Activated CD8-positive, alpha-beta memory T cell treated with anti-CD3 and anti-CD28 coated beads for 1 hour (primary cell): Measurements from ENCODE around the gene CYP2J2.
"Not testable (repeated sequence)": the region's sequence is repeated elsewhere in the genome, so short reads cannot be mapped to it uniquely, and the experiment has no call there.

ENCODE experiments used
- DNase-seq, 2 donors: peaks; one replicate each; pipeline ENCODE4 v3.0.0-alpha.2; 2020; ENCODE audit warnings: low read depth in 1 of 2; ENCODE audit errors: extremely low read depth in 1 of 2

The CYP2J2 gene

GRCh38 chr1:59921258-59921899 lies 5.2 kb downstream of the CYP2J2 start:
- not testable (repeated sequence) for DNase-seq

DNA sequence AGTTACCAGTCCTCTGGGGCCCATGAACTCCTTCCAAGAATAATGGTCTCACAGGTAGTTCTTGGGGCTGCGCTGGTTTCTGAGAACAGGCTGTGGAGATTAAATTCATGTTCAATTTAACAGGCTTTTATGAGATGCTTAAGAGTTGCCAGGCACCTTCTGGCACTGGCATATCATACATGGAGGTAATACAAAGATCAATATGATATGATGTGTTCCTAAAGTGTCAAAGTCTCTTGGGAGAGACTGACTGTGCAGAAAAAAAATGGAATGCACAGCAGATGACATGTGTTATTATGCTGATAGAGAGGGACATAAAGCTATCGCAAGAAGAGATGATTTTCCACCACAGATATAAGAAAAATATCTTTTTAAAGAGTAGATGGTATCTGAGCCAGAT lies 6.8 kb downstream of the CYP2J2 start:
- no peak for DNase-seq

DNA sequence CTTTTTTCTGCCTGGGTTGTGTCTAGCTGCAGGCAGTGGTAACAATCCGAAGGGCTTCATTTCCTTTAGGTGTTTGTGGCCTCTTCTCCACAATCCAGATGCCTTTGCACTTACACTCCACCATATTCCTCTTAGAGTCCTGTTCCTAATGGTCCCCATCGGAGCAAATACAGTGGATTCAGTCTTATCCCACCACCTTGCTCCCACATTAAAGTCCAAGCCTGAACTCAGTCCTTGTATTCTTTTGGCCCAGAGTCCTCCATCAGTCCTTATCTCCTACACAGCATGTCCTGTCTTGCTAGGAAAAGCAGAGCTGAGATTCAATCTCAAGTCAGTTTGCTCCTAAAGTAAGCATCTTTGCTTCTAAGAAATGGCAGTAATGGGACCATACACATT lies 8.8 kb downstream of the CYP2J2 start:
- DNase-seq = no peak

- DNase-seq = no peak
Observed at GRCh38 chr1:59917026-59917784, 9.4 kb downstream of the CYP2J2 start.

- DNase-seq = no peak
Observed at GRCh38 chr1:59915516-59915915, 11.1 kb downstream of the CYP2J2 start.

DNA sequence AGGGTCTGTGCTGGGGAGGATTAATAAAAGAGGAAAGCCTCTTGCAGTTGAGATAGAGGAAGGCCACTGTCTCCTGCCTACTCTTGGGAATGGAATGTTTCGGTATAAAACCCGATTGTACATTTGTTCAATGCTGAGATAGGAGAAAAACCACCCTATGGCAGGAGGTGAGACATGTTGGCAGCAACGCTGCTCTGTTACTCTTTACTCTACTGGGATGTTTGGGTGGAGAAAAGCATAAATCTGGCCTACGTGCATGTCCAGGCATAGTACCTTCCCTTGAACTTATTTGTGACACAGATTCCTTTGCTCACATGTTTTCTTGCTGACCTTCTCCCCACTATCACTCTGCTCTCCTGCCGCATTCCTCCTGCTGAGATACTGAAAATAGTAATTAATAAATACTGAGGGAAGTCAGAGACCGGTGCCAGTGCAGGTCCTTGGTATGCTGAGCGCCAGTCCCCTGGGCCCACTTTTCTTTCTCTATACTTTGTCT lies 11.7 kb downstream of the CYP2J2 start:
- not testable (repeated sequence) for DNase-seq

GRCh38 chr1:59908682-59909081 lies 17.9 kb downstream of the CYP2J2 start:
- DNase-seq = no peak

DNA sequence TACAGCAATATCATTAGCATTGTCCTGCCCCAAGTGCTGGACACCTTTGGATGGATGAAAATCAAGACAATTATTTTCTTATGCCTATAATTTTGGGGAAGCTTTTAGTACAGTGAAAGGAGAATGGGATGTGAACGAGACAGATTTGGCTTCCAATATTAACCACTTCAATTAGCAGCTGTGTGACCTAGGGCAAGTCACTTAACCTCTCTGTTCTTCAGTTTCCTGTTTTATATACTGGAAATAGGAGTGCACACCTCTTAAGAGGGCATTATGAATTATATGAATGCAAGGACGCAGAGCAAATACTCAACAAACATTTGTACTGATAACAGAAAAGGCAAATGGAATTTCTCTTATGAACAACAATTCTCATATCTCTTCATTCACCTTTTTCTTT lies 18.5 kb downstream of the CYP2J2 start:
- no peak for DNase-seq

GRCh38 chr1:59906931-59907330 lies 19.6 kb downstream of the CYP2J2 start:
- no peak for DNase-seq

- DNase-seq = no peak
Observed at GRCh38 chr1:59903141-59903754, 23.3 kb downstream of the CYP2J2 start.

DNA sequence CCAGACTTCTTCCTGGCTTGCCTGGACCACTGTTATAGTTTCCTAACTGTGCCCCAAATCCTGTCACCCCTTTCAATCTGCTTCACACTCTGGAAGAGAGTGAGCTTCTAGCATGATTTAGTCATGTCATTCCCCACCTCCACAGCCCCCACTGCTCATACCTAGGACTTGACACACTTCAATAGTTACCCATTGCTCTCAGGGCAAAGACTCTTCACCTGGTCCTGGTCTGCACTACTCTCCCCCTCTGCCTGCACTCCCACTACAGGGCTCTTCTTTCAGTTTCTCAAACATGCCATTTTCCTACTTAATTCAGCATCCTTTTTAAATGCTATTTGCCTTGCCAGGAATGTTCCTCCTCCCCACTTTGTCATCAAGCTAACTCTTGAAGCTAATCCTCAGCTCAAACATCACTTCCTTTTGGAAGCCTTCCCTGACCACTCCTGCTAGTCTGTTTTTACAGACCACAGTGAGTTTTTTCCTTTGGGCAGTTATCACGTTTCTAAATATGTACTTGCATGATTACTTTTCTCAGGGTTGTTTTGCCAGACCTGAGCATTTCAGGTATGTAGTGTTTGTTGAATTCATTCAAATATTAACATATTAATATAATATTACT lies 24.7 kb downstream of the CYP2J2 start:
- no peak for DNase-seq

DNA sequence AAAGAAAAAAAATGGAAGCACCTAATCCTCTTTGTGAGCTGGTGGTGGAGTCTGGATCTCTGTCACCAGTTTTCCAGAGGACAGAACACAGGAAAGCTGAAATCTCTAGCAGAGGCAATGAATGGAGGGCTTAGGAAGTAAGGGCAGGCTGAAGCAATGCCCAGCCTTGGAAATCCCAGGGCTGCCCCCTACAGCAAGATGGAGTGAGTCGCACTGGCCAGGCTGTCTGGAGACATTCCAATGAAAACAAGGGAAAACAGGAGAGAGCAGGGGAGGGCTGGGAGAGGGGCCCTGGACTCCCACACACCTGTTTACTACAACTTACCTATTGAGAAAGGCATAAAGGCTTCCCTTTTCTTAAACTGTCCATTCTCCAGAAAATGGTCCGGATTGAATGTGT lies 25.9 kb downstream of the CYP2J2 start:
- no peak for DNase-seq

DNA sequence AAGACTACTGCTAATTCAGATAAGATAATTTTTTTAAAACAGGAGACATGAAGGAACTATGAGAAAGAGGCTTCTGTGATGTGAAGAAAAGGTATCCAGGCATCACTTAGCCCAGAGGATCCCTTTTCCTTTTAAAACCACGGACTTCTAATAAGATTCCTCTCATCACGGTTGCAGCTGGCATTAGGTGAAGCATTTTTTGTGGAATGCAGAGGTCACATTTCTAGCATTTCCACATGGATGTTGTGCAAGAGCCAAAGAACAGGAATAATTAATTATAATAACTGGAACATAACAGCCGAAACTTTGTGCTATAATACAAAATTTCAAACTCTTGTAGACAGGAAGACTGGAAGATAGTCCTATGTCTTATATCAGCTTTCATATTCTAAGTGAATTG lies 27.6 kb downstream of the CYP2J2 start:
- no peak for DNase-seq

- DNase-seq = no peak
Observed at GRCh38 chr1:59897165-59897564, 29.4 kb downstream of the CYP2J2 start.

- no peak for DNase-seq
Observed at GRCh38 chr1:59892841-59893811, 33.4 kb downstream of the CYP2J2 start.

DNA sequence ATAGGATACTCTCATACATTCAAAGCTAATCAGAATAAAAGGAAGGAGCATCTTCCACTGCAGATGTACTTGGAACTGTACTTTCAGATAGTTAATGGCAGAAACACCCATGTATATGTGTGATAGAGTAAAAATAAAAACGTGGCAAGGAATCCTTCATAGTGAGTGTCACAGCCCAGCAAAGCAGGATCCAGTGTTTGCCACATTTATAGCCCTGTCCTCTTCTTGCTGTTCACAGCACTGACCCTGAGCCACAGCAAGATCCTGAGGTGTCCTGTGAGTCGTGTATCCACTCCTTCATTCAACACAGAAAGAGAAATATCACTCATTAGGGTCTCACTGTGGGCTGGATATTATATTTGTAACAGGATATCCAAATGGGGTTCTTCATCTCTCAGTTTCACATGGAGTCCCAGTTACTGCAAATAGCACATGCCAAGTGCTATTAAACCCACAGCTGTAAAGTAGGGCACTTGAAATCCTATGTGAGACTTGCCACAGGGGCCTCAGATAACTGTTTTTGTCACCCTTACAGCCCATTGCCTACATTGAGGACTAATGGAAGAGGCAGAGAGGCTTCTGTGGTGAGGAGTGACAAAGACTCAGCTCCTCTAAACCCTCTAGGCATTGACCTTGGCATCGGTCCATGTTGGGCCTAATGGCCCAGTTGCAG lies 41.3 kb downstream of the CYP2J2 start:
- DNase-seq = no peak

DNA sequence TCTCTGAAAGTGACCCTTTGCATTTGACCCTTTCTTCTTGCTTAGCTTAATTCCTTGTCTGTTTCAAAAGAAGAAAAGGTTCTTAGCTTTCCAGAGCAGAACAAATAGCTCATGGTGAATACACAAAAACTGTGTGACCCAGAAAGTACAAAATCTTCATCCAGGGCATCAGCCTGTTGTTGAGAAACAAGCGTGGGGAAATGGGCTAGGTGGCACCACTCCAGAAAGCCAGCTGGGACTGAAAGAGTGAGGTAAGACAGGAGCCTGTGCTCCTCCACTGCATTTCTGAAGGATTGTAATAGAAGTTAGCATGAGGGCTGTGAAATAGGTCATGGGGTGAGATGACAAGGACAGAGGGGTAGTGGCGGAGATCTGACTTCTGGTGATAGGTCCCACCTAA lies 45.8 kb downstream of the CYP2J2 start:
- no peak for DNase-seq

DNA sequence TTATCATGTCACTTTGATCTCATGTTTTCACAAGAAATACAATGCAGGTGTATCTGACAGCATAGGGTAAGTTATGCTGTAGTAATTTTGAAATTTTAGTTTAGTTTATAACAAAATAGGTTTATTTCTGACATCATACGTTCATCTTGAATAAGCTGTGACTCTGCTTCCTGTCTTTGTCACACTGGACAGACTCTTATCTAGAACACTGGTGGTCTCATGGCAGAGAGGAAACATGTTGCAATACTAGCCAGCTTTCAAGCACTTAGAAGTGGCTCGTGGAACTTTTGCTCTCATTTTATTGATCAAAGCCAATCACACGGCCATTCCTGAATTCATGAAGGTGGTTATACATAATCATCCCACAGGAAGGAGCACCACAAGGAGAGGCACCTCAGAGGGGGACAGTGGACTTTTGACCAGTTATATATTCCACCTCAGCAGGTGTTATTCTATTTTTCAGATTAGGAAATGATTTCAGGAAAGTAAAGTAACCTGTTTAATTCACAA lies 46.5 kb downstream of the CYP2J2 start:
- no peak for DNase-seq

GRCh38 chr1:59879574-59879973 lies 47.0 kb downstream of the CYP2J2 start:
- DNase-seq = peak; percentile 13 to 15

DNA sequence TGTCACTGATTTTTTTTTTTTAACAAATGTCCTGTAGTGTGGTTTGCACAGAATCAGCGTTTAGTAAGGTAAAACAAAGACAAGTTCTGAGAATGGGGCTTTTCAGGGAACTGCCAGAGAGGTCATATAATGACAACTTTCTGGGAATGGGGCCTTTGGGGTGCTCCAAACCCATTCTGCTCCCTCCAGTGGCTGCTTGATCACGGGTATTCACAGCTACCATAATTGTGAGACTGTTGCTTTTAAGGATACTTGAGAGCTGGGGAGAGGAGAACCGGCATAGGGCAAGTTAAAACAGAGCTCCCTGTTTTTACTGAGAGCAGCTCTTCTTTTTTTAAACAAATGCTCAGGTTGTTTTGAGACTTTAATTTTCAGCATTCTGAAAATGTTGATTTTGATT lies 48.2 kb downstream of the CYP2J2 start:
- no peak for DNase-seq
